ENCODE data around the gene OR51E1.

DNA sequence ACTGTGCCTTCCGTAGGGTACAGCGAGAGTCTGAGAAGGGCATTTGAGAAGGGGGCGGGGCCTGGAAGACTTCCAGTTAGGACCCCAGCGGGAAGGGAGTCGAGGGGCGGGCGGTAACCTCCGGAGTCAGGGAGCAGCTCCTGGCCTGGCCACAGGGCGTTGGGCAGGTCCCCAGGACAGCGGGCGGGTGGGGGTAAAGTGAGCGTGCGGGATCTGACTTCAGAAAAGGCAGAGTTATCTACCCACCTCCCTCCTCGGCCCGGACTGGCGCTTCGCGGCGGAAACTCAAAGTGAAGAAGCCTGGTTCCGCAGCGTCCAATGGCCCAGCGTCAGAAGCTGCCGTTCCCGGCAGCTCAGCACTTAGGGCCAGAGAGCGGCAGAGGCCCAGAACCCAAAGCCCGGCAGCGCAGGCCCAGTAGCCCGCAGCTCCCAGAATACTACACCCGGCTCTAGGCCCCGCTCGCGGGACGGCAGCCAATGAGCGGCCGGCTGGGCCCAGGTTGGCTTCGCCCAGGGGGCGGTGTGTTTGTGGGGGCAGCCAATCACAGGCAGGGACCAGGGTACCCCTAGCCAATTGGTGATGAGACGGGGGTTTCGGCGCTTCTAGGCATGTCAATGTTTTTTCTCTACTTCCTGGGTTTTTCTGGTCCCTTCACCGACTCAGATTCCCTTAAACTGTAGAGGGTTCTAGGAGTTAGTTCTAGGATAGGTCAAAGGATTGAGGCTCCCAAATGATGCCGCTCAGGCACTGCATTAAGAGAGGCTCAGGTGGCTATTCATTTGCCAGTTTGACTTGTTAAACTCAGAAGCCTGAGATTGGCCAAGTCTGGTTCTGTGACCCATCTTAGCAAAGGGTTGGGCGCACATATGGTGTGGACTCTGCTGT is 35.8 kb upstream of the OR51E1 start, which contains the start of gene TRIM68:
- peak; percentile 67 to 84 for TF ChIP-seq POLR2A (IDR thresholded peaks at IDR 0.05)
- TF ChIP-seq, protein P1, sequence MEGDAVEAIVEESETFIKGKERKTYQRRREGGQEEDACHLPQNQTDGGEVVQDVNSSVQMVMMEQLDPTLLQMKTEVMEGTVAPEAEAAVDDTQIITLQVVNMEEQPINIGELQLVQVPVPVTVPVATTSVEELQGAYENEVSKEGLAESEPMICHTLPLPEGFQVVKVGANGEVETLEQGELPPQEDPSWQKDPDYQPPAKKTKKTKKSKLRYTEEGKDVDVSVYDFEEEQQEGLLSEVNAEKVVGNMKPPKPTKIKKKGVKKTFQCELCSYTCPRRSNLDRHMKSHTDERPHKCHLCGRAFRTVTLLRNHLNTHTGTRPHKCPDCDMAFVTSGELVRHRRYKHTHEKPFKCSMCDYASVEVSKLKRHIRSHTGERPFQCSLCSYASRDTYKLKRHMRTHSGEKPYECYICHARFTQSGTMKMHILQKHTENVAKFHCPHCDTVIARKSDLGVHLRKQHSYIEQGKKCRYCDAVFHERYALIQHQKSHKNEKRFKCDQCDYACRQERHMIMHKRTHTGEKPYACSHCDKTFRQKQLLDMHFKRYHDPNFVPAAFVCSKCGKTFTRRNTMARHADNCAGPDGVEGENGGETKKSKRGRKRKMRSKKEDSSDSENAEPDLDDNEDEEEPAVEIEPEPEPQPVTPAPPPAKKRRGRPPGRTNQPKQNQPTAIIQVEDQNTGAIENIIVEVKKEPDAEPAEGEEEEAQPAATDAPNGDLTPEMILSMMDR (IDR thresholded peaks at IDR 0.05) = peak in 3 of 6 experiments; percentile 19 to 31 (median 29)
